HAP-1 (cell line): ENCODE measurements around the gene KNTC1.
"Not testable (repeated sequence)": the region's sequence is repeated elsewhere in the genome, so short reads cannot be mapped to it uniquely, and the experiment has no call there.

Experiments
- DNase-seq, 2 experiments: peaks; one replicate each; pipeline ENCODE4 v3.0.0-alpha.2; 2016 to 2020; ENCODE audit warnings: low spot score in 2 of 2
- H3K27me3 ChIP-seq: fragments of 250-450 bp; sonication (Bioruptor Pico); 2 replicates; pipeline ENCODE4 v1.5.1; 2020; ENCODE audit warnings: low read depth, mild to moderate bottlenecking, moderate library complexity
- H3K36me3 ChIP-seq: fragments of 250-450 bp; sonication (Bioruptor Pico); replicated peaks from 2 replicates; pipeline ENCODE4 v1.5.1; 2020; ENCODE audit warnings: mild to moderate bottlenecking
- H3K4me1 ChIP-seq: fragments of 250-450 bp; sonication (Bioruptor Pico); 2 replicates; pipeline ENCODE4 v1.5.1; 2020; ENCODE audit warnings: mild to moderate bottlenecking
- H3K4me3 ChIP-seq: fragments of 250-450 bp; sonication (Bioruptor Pico); 2 replicates; pipeline ENCODE4 v1.5.1; 2020; ENCODE audit warnings: mild to moderate bottlenecking, moderate library complexity
- H3K9me3 ChIP-seq: fragments of 250-450 bp; sonication (Bioruptor Pico); 2 replicates; pipeline ENCODE4 v1.5.1; 2020; ENCODE audit warnings: mild to moderate bottlenecking, moderate library complexity
- in situ Hi-C: fragments of 300-500 bp; cut with MboI; formaldehyde crosslinking; loops from 3 replicates; pipeline ENCODE4 v1.14.3; 2020; ENCODE audit warnings: low sequenced_read_pairs, inconsistent platforms, mixed read lengths

KNTC1 gene

DNA sequence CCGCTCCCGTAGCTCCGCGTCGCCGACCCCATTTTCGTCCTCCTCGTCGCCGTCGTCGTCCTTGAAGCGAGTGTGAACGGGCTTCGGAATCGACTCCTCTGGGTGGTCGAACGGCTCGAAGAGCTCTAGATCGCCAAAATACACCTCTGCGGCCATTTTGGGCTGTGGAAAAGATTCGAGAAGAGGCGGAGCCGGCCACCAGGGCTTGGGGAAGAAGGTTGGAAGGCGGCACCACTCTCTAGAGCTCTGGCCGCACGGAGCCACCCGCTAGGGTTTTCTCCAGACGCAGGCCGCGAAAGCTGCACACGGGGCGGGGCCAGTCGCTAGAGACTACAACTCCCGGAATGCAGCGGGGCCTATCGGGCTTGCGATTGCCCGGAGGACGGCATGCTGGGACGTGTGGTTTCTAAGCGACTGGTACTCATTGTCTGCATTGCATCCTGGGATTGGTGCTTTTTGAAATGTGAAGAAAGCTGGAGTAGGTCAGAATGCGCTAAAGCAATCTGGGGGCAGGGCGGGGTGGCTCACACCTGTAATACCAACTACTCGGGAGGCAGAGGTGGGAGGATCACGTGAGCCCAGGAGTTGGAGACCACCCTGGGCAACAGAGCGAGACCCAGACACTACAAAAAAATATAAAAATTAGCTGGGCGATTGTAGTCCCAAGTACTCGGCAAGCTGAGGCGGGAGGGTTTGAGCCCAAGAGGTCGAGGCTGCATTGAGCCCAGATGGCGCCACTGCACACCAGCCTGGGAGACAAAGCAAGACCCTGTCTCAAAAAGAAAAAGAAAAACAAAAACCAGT lies 26.2 kb upstream of the KNTC1 start, which contains the start of gene ZCCHC8:
ZCCHC8 (minus strand) TSS at position 248 of the 804 bp plus-strand sequence; CDS start at position 156, 92 bp downstream.
- in situ Hi-C loops: loop anchor here (25.0 kb wide), 3 partner anchors 261 to 1111 kb away; partner anchors contain the start of genes CCDC62, DDX55 and DENR
- DNase-seq: peak; percentile 98 to 99
- H3K9me3 ChIP-seq: no peaks in the 10 kb centered on the region
- peaks cover 10% of the 10 kb centered on the region for H3K4me1 ChIP-seq
- peak within 1 kb of the TSS; percentile 86 for H3K4me3 ChIP-seq
- no peaks in the 10 kb centered on the region for H3K27me3 ChIP-seq
- peaks cover 37% of the 10 kb centered on the region for H3K36me3 ChIP-seq

DNA sequence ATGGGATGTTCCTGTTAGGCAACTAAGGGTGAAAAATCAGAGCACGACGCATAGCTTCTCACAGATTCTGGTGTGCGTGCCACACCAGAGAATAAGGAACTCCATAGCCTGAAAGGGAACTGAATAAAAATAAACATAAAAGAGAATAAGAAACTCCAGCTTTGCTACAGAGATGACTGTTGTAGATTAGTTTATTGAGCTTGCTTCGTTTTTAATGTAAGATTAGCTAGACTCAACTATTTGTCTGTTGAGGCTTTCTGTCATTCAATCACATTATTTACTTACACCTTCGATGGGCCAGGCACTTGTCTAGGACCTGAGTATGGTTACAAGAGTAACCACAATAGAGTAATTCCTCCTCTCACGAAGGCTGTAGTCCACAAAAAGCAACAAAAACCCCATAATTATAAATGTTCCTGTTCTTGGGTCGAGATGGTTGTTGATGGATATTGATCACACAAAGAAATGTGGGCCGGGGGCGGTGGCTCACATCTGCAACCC lies 25.5 kb upstream of the KNTC1 start:
- Histone ChIP-seq H3K4me3 (peak overlapping the region; percentile 86), H3K9me3 (no peaks in the 10 kb centered on the region), H3K27me3 (no peaks in the 10 kb centered on the region), H3K36me3 (peaks cover 41% of the 10 kb centered on the region), H3K4me1 (peaks cover 10% of the 10 kb centered on the region)
- DNase-seq: no peak
- in situ Hi-C loops: loop anchor here (25.0 kb wide), 3 partner anchors 261 to 1111 kb away; partner anchors contain the start of genes CCDC62, DDX55 and DENR

DNA sequence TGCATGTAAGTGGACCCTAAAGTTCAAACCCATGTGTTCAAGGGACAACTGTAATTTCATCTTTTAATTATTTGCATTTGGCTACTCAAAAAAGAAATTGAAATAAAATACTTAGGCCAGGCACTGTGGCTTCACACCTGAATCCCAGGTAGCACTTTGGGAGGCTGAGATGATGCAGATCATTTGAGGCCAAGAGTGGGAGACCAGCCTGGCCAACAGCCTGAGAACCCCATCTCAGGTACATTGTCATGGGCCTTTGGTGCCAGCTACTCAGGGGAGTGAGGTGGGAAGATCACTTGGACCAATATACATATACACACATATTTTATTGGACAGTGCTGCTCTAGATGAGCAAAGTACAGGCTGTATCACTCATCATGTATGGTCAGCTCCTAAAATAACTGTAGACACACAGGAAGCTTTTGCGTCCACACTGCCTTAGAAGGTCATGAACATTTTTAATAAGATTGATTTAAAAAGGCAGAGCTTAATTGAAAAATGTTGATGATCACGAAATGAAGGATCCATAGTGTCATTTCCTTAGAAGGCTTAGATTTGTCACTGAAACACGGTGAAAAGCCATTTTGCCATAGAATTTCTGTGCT lies 23.8 kb upstream of the KNTC1 start:
- no peak overlapping the region for H3K4me3 ChIP-seq
- H3K9me3 ChIP-seq: no peaks in the 10 kb centered on the region
- peaks cover 10% of the 10 kb centered on the region for H3K4me1 ChIP-seq
- peaks cover 50% of the 10 kb centered on the region for H3K36me3 ChIP-seq
- H3K27me3 ChIP-seq: no peaks in the 10 kb centered on the region
- no peak for DNase-seq
- in situ Hi-C loops: loop anchor here (25.0 kb wide), 3 partner anchors 259 to 1109 kb away; partner anchors contain the start of genes CCDC62, DDX55 and DENR

DNA sequence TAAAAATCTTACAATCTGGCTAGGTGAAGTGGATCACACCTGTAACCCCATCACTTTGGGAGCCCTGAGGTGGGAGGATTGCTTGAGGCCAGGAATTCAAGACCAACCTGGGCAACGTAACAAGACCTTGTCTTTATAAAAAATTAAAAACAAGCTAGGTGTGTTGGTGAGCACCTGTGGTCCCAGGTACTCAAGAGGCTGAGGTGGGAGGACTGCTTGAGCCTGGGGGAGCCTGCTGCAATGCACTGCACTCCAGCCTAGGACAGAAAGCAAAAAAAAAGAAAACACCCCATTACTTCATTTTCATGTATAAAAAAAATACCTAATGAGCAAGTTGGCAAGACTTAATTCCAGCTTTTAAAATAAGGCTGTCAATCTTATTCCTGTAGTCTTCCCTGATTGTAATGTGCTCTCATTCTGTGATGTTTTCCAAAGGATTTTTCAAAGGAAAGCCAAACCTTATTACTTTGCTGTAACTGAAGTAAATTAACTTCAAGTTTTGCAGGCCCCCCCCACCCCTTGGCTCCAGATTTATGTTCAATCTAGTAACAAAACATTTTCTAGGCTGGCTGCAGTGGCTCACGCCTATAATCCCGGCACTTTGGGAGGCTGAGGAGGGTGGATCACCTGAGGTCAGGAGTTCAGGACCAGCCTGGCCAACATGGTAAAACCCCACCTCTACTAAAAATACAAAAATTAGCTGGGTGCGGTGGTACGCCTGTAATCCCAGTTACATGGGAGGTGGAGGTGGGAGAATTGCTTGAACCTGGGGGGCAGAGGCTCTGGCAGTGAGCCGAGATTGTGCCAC lies 23.1 kb upstream of the KNTC1 start:
- peaks cover 57% of the 10 kb centered on the region for H3K36me3 ChIP-seq
- no peaks in the 10 kb centered on the region for H3K9me3 ChIP-seq
- in situ Hi-C loops: loop anchor here (25.0 kb wide), 3 partner anchors 258 to 1108 kb away; partner anchors contain the start of genes CCDC62, DDX55 and DENR
- H3K27me3 ChIP-seq: no peaks in the 10 kb centered on the region
- no peak for DNase-seq
- H3K4me3 ChIP-seq: no peak overlapping the region
- H3K4me1 ChIP-seq: peaks cover 8% of the 10 kb centered on the region

DNA sequence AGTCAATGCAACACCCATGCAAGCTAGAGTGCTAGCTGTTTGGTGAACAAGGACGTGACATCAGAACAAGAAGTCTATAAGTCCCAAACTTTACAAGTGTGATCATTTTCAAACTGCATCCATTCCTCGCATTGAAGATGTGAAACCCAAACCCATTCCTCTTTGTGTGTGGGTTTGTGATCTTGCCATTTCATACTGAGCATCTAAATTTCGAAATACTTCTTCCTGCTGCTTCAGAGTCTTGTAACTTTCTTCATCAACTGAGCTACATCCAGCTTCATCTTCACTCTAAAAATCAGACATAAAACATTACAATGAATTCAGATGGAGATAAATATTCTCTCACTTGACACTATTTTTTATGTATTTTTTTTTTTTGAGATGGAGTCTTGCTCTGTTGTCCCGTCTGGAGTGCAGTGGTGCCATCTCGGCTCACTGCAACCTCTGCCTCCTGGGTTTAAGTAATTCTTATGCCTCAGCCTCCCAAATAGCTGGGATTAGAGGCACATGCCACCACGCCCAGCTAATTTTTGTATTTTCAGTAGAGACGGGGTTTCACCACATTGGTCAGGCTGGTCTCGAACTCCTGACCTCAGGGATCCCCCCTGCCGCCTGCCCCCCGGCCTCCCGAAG lies 21.5 kb upstream of the KNTC1 start:
- H3K9me3 ChIP-seq: no peaks in the 10 kb centered on the region
- no peak for DNase-seq
- peaks cover 8% of the 10 kb centered on the region for H3K4me1 ChIP-seq
- H3K27me3 ChIP-seq: no peaks in the 10 kb centered on the region
- peaks cover 72% of the 10 kb centered on the region for H3K36me3 ChIP-seq
- in situ Hi-C loops: loop anchor here (25.0 kb wide), 3 partner anchors 257 to 1107 kb away; partner anchors contain the start of genes CCDC62, DDX55 and DENR
- H3K4me3 ChIP-seq: no peak overlapping the region

DNA sequence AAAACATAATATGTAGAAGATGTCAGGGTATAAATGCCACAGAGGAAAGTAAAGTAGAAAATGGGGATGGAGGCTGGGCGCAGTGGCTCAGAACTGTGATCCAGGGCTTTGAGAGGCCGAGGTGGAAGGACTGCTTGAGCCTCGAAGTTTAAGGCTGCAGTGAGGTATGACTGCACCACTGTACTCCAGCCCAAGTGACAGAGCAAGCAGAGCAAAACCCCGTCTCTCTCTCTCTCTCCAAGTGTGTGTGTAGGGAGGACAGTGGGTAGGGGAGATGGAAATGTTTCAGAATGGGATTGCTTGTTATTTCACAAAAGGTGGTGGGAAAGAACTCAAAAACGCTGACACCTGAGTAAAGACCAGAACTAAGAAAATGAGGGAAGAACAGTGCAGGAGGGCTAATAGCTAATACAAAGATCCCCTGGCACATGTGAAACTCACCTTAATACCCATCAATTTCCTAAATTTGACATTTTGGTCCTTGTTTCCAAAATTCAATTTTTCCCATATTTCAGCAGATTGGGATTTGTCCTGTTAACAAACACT lies 20.6 kb upstream of the KNTC1 start:
- no peak for DNase-seq
- in situ Hi-C loops: loop anchor here (25.0 kb wide), 3 partner anchors 256 to 1106 kb away; partner anchors contain the start of genes CCDC62, DDX55 and DENR
- Histone ChIP-seq H3K9me3 (no peaks in the 10 kb centered on the region), H3K36me3 (peaks cover 82% of the 10 kb centered on the region), H3K27me3 (no peaks in the 10 kb centered on the region), H3K4me3 (no peak overlapping the region), H3K4me1 (peaks cover 4% of the 10 kb centered on the region)

DNA sequence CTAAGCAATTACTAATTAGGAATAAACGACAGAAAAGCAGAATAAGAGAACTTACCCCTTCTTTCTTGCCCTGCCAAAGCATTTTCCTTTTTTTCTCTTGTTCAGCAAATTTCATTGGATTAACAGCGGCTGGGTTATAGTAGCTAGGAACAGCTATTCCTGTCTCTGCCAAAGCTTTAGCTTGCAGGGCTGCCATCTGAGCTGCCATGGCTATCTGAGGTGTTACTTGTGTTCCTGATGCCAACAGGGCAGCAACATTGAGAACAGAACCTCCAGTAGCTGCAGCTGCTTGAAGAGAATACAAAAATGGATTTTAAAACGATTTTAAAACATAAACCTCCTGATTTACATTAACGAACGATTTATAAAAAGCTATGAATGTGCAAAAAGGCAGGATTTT lies 18.9 kb upstream of the KNTC1 start:
- no peaks in the 10 kb centered on the region for H3K9me3 ChIP-seq
- H3K4me1 ChIP-seq: no peaks in the 10 kb centered on the region
- H3K36me3 ChIP-seq: peaks cover 97% of the 10 kb centered on the region
- H3K4me3 ChIP-seq: no peak overlapping the region
- in situ Hi-C loops: loop anchor here (25.0 kb wide), 3 partner anchors 254 to 1104 kb away; partner anchors contain the start of genes CCDC62, DDX55 and DENR
- no peak for DNase-seq
- no peaks in the 10 kb centered on the region for H3K27me3 ChIP-seq

DNA sequence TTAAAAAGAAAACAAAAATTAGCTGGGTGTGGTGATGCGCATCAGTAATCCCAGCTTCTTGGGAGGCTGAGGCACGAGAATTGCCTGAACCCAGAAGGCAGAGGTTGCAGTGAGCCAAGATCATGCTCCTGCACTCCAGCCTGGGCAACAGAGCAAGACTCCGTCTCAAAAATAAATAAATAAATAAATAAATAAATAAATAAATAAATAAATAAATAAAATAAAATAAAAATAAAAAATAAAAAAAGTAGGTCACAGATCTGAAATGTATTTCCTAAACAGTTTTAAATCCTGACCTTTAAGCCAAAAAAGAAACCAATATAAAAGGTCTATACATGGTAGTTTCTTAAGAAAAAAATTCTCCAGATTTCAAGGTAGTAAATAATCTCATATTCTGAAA lies 14.0 kb upstream of the KNTC1 start:
- H3K9me3 ChIP-seq, DNase-seq, H3K4me3 ChIP-seq, H3K27me3 ChIP-seq, H3K4me1 ChIP-seq: not testable (repeated sequence)
- H3K36me3 ChIP-seq: peaks cover 99% of the 10 kb centered on the region
- in situ Hi-C loops: loop anchor here (25.0 kb wide), 3 partner anchors 249 to 1099 kb away; partner anchors contain the start of genes CCDC62, DDX55 and DENR

DNA sequence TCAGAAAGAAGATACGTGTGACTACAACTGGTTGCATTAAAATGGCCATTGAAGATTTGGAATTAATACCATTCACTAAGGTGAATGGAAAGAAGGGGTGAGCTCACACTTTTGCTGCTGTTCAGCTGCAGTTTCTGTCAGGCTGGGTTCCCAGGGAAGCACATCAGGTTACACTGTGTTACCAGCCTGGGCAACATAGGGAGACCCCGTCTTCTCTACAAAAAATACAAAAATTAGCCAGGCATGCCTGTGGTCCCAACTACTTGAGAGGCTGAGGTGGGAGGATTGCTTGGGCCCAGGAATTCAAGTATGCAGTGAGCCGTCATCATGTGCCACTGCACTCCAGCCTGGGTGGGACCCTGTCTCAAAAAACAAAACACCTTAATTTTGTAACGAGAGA lies 13.4 kb upstream of the KNTC1 start:
- Histone ChIP-seq H3K4me1 (no peaks in the 10 kb centered on the region), H3K9me3 (no peaks in the 10 kb centered on the region), H3K36me3 (peaks cover 99% of the 10 kb centered on the region), H3K27me3 (no peaks in the 10 kb centered on the region), H3K4me3 (no peak overlapping the region)
- DNase-seq: no peak
- in situ Hi-C loops: loop anchor here (25.0 kb wide), 3 partner anchors 249 to 1099 kb away; partner anchors contain the start of genes CCDC62, DDX55 and DENR

DNA sequence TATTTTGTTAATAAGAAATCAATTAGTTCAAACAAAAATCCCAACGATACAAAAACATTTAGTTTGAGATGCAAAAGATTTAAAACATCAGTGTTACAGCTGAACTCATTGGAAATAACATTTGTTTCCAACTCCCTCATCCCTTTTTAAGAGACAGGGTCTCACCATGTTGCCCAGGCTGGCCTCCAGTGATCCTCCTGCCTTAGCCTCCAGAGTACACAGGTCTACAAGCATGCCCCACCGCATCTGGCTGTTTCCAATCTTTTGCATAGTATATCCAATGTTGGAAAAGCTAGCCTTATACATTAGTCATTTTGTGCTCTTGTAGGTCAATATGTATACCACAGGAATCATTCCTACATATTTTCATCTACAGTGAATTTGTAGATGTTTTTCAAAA lies 11.8 kb upstream of the KNTC1 start:
- Histone ChIP-seq H3K4me3 (no peak overlapping the region), H3K36me3 (peaks cover 99% of the 10 kb centered on the region), H3K4me1 (no peaks in the 10 kb centered on the region), H3K9me3 (no peaks in the 10 kb centered on the region), H3K27me3 (no peaks in the 10 kb centered on the region)
- in situ Hi-C loops: loop anchor here (25.0 kb wide), 3 partner anchors 247 to 1097 kb away; partner anchors contain the start of genes CCDC62, DDX55 and DENR
- DNase-seq: no peak

DNA sequence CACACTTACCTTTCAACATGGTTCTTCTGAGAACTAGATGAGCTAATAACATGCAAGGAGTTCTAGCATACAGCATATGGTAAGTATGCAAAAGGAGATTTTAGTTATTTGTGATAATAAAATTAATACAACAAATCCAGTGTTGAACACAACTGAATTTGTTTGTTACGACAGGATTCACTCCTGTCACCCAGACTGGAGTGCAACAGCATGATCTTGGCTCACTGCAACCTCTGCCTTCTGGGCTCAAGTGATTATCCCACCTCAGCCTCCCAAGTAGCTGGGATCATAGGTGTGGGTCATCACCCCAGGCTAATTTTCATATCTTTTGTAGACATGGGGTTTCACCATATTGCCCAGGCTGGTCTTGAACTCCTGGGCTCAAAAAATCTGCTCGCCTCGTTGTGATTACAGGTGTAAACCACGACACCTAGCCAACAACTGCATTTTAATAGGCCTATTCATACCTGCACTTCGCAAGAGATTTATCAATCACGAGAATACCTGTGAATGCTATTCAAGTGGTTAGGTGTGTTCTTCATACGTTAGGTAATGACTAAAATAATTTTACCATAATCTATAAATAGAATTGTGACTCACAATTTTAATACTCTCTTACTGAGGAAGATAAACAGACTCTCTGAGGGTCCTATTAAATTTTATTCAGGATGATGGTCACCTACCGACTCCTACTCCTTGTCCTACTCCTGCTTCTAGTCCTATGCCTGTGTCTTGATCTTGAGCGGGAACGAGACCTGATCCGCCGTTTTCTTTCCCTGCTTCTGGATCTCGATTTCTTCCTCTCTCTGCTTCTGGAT lies 10.3 kb upstream of the KNTC1 start:
- no peaks in the 10 kb centered on the region for H3K4me1 ChIP-seq
- no peak for DNase-seq
- H3K9me3 ChIP-seq: no peaks in the 10 kb centered on the region
- no peaks in the 10 kb centered on the region for H3K27me3 ChIP-seq
- no peak overlapping the region for H3K4me3 ChIP-seq
- in situ Hi-C loops: loop anchor here (25.0 kb wide), 3 partner anchors 246 to 1096 kb away; partner anchors contain the start of genes CCDC62, DDX55 and DENR
- H3K36me3 ChIP-seq: peaks cover 99% of the 10 kb centered on the region
